ENCODE measurements around the gene TSC22D4. TPM values are rescaled to one million over a fixed set of nuclear protein-coding genes. Genes with fewer than 3 reads are reported as not detected.
"Not testable (repeated sequence)": the region's sequence is repeated elsewhere in the genome, so short reads cannot be mapped to it uniquely, and the experiment has no call there.

TSC22D4 gene
- total RNA-seq, 1 experiment from 2014 or later, result 71.0 TPM

- TF ChIP-seq CTCF (conservative IDR thresholded peaks at IDR 0.05; ENCODE audit: low read depth, low read length) (no peak), EZH2 (IDR thresholded peaks at IDR 0.05; ENCODE audit: borderline replicate concordance, low read depth, low read length, poor library complexity, severe bottlenecking) (no peak)
- H3K27me3 ChIP-seq (replicated peaks; ENCODE audit: insufficient read depth, low read depth, low read length, poor library complexity), result no peaks in the 10 kb centered on the region
- H3K36me3 ChIP-seq (ENCODE audit: insufficient read depth, low read length, poor library complexity, severe bottlenecking), result no peaks in the 10 kb centered on the region
- no peaks in the 10 kb centered on the region for H3K4me1 ChIP-seq (ENCODE audit: insufficient read depth, low read length, poor library complexity, severe bottlenecking)
- no peak overlapping the region for H3K4me3 ChIP-seq (ENCODE audit: low read depth, low read length, poor library complexity, severe bottlenecking)
- no peak for DNase-seq (ENCODE audit: low spot score)
- no TSS peak for BruUV-seq (replicated peaks)
- intact Hi-C loops (cut with micrococcal nuclease; ENCODE audit: unreplicated experiment), result no loop called here
- H3K9me3 ChIP-seq (ENCODE audit: low read depth, low read length, poor library complexity, severe bottlenecking), result no peaks in the 10 kb centered on the region
- ChIA-PET POLR2A (ENCODE audit: low non-redundant PET) (no interaction called here), CTCF (no interaction called here)
- H3K27ac ChIP-seq (ENCODE audit: low read depth, low read length, poor library complexity, severe bottlenecking), result no peak overlapping the region
Measured at GRCh38 chr7:100444311-100445278, 34.4 kb downstream of the TSC22D4 start.

- H3K27me3 ChIP-seq (replicated peaks; ENCODE audit: insufficient read depth, low read depth, low read length, poor library complexity), result no peaks in the 10 kb centered on the region
- H3K27ac ChIP-seq (ENCODE audit: low read depth, low read length, poor library complexity, severe bottlenecking), result no peak overlapping the region
- no peak for TF ChIP-seq CTCF (conservative IDR thresholded peaks at IDR 0.05; ENCODE audit: low read depth, low read length)
- TF ChIP-seq EZH2 (IDR thresholded peaks at IDR 0.05; ENCODE audit: borderline replicate concordance, low read depth, low read length, poor library complexity, severe bottlenecking), result no peak
- ChIA-PET POLR2A (ENCODE audit: low non-redundant PET) (no interaction called here), CTCF (no interaction called here)
- H3K4me1 ChIP-seq (ENCODE audit: insufficient read depth, low read length, poor library complexity, severe bottlenecking), result no peaks in the 10 kb centered on the region
- no peak overlapping the region for H3K4me3 ChIP-seq (ENCODE audit: low read depth, low read length, poor library complexity, severe bottlenecking)
- BruUV-seq (replicated peaks), result no TSS peak
- no peaks in the 10 kb centered on the region for H3K9me3 ChIP-seq (ENCODE audit: low read depth, low read length, poor library complexity, severe bottlenecking)
- no peaks in the 10 kb centered on the region for H3K36me3 ChIP-seq (ENCODE audit: insufficient read depth, low read length, poor library complexity, severe bottlenecking)
- intact Hi-C loops (cut with micrococcal nuclease; ENCODE audit: unreplicated experiment), result no loop called here
- DNase-seq (ENCODE audit: low spot score), result no peak
Measured at GRCh38 chr7:100443096-100443840, 35.7 kb downstream of the TSC22D4 start.

- H3K4me1 ChIP-seq (ENCODE audit: insufficient read depth, low read length, poor library complexity, severe bottlenecking), result no peaks in the 10 kb centered on the region
- H3K27me3 ChIP-seq (replicated peaks; ENCODE audit: insufficient read depth, low read depth, low read length, poor library complexity), result no peaks in the 10 kb centered on the region
- no peaks in the 10 kb centered on the region for H3K36me3 ChIP-seq (ENCODE audit: insufficient read depth, low read length, poor library complexity, severe bottlenecking)
- no TSS peak for BruUV-seq (replicated peaks)
- ChIA-PET POLR2A (ENCODE audit: low non-redundant PET) (no interaction called here), CTCF (no interaction called here)
- intact Hi-C loops (cut with micrococcal nuclease; ENCODE audit: unreplicated experiment), result no loop called here
- no peak for TF ChIP-seq CTCF (conservative IDR thresholded peaks at IDR 0.05; ENCODE audit: low read depth, low read length)
- TF ChIP-seq EZH2 (IDR thresholded peaks at IDR 0.05; ENCODE audit: borderline replicate concordance, low read depth, low read length, poor library complexity, severe bottlenecking), result no peak
- H3K9me3 ChIP-seq (ENCODE audit: low read depth, low read length, poor library complexity, severe bottlenecking), result no peaks in the 10 kb centered on the region
- no peak for DNase-seq (ENCODE audit: low spot score)
- H3K27ac ChIP-seq (ENCODE audit: low read depth, low read length, poor library complexity, severe bottlenecking), result no peak overlapping the region
- H3K4me3 ChIP-seq (ENCODE audit: low read depth, low read length, poor library complexity, severe bottlenecking), result no peak overlapping the region
Measured at GRCh38 chr7:100441641-100442535, 37.1 kb downstream of the TSC22D4 start.

- DNase-seq (ENCODE audit: low spot score); CTCF ChIA-PET; H3K9me3 ChIP-seq (ENCODE audit: low read depth, low read length, poor library complexity, severe bottlenecking); H3K27me3 ChIP-seq (replicated peaks; ENCODE audit: insufficient read depth, low read depth, low read length, poor library complexity); H3K27ac ChIP-seq (ENCODE audit: low read depth, low read length, poor library complexity, severe bottlenecking); POLR2A ChIA-PET (ENCODE audit: low non-redundant PET); H3K4me1 ChIP-seq (ENCODE audit: insufficient read depth, low read length, poor library complexity, severe bottlenecking); BruUV-seq (replicated peaks); H3K4me3 ChIP-seq (ENCODE audit: low read depth, low read length, poor library complexity, severe bottlenecking); H3K36me3 ChIP-seq (ENCODE audit: insufficient read depth, low read length, poor library complexity, severe bottlenecking); intact Hi-C loops (cut with micrococcal nuclease; ENCODE audit: unreplicated experiment): not testable (repeated sequence)
Measured at GRCh38 chr7:100439244-100439643, 39.8 kb downstream of the TSC22D4 start.

Data from A673 (cell line).